Ectodermal cell (in vitro differentiated cells): ENCODE measurements around the gene ALDH1A3.

ENCODE experiments used
- H3K27ac ChIP-seq: 2 replicates; pipeline ENCODE4 v1.7.0; 2013; ENCODE audit warnings: mild to moderate bottlenecking, low read depth, low read length; ENCODE audit not compliant: insufficient read depth, poor library complexity, severe bottlenecking
- H3K27me3 ChIP-seq: 2 replicates; pipeline ENCODE4 v1.7.0; 2013; ENCODE audit warnings: mild to moderate bottlenecking, low read length; ENCODE audit not compliant: insufficient read depth, control insufficient read depth, poor library complexity, severe bottlenecking
- H3K36me3 ChIP-seq: one replicate; pipeline ENCODE4 v1.7.0; 2013; ENCODE audit warnings: low read length; ENCODE audit not compliant: control insufficient read depth, insufficient read depth
- H3K4me1 ChIP-seq: one replicate; pipeline ENCODE4 v1.7.0; 2013; ENCODE audit warnings: low read length; ENCODE audit not compliant: control insufficient read depth, insufficient read depth
- H3K4me3 ChIP-seq: 2 replicates; pipeline ENCODE4 v1.7.0; 2013; ENCODE audit warnings: low read depth, low read length, control low read depth; ENCODE audit not compliant: insufficient read depth
- H3K9me3 ChIP-seq: 2 replicates; pipeline ENCODE4 v1.7.0; 2013; ENCODE audit warnings: mild to moderate bottlenecking, low read length, moderate library complexity; ENCODE audit not compliant: control insufficient read depth
- WGBS, 2 experiments: methylation state at CpG; one replicate each; pipeline ENCODE4 v1.1.7; 2013; ENCODE audit warnings: missing lambda C conversion rate in 2 of 2; 5-methylcytosine and 5-hydroxymethylcytosine counted together

ALDH1A3 gene

GRCh38 chr15:100873029-100873677, 6.5 kb upstream of the ALDH1A3 start:
- Histone ChIP-seq H3K36me3 (no peaks in the 10 kb centered on the region), H3K4me3 (no peak overlapping the region), H3K4me1 (no peaks in the 10 kb centered on the region), H3K27ac (no peak overlapping the region), H3K9me3 (no peaks in the 10 kb centered on the region), H3K27me3 (peaks cover 30% of the 10 kb centered on the region)
- 52 to 59% methylated on average over 2 of the region's 2 CpGs for WGBS, 2 experiments

- no peaks in the 10 kb centered on the region for H3K36me3 ChIP-seq
- H3K4me3 ChIP-seq = no peak overlapping the region
- H3K27ac ChIP-seq = no peak overlapping the region
- H3K27me3 ChIP-seq = peaks cover 54% of the 10 kb centered on the region
- 90% methylated on average over 2 of the region's 2 CpGs for WGBS, 2 experiments
- H3K4me1 ChIP-seq = no peaks in the 10 kb centered on the region
- no peaks in the 10 kb centered on the region for H3K9me3 ChIP-seq
Measured at GRCh38 chr15:100875495-100875894, 4.1 kb upstream of the ALDH1A3 start.

GRCh38 chr15:100875976-100876375, 3.7 kb upstream of the ALDH1A3 start:
- Histone ChIP-seq H3K36me3 (no peaks in the 10 kb centered on the region), H3K4me1 (no peaks in the 10 kb centered on the region), H3K4me3 (no peak overlapping the region), H3K27ac (no peak overlapping the region), H3K9me3 (no peaks in the 10 kb centered on the region), H3K27me3 (peaks cover 59% of the 10 kb centered on the region)
- 92 to 94% methylated on average over 7 of the region's 7 CpGs for WGBS, 2 experiments

GRCh38 chr15:100877551-100877950, 2.1 kb upstream of the ALDH1A3 start:
- Histone ChIP-seq H3K4me1 (no peaks in the 10 kb centered on the region), H3K4me3 (no peak overlapping the region), H3K27me3 (peaks cover 74% of the 10 kb centered on the region), H3K27ac (no peak overlapping the region), H3K36me3 (no peaks in the 10 kb centered on the region), H3K9me3 (no peaks in the 10 kb centered on the region)
- WGBS, 2 experiments = 81 to 84% methylated on average over 10 of the region's 10 CpGs

- WGBS, 2 experiments = 76 to 79% methylated on average over 11 of the region's 11 CpGs
- Histone ChIP-seq H3K36me3 (no peaks in the 10 kb centered on the region), H3K4me3 (no peak overlapping the region), H3K9me3 (no peaks in the 10 kb centered on the region), H3K4me1 (no peaks in the 10 kb centered on the region), H3K27me3 (peaks cover 80% of the 10 kb centered on the region), H3K27ac (no peak overlapping the region)
Measured at GRCh38 chr15:100878130-100878529, 1.5 kb upstream of the ALDH1A3 start.

GRCh38 chr15:100878648-100879047, 983 bp upstream of the ALDH1A3 start:
- no peaks in the 10 kb centered on the region for H3K4me1 ChIP-seq
- no peak overlapping the region for H3K27ac ChIP-seq
- peak overlapping the region; percentile 24 for H3K4me3 ChIP-seq
- WGBS, 2 experiments = 5 to 6% methylated on average over 9 to 12 of the region's 12 CpGs
- peaks cover 85% of the 10 kb centered on the region for H3K27me3 ChIP-seq
- H3K9me3 ChIP-seq = no peaks in the 10 kb centered on the region
- H3K36me3 ChIP-seq = no peaks in the 10 kb centered on the region

DNA sequence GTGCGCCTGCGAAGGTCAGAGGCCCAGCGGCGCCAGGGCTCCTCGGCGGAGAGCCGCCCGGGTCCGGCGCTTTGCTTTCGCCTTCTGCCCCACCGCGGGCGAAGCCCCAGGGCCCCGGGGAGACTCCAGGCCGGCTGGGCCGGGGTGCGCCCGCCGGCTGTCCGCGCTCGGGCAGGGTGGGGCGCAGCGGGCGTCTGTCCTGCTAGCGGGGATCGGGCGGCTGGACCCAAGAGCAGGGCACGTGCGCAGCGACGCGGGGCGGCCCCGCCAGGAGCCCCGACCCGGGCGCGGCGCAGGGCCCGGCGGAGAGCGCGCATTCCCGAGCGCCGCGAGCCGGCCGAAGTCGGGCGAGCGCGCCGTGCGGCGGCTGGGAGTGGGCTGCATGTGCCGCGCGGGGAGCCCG, 569 bp upstream of the ALDH1A3 start:
- Histone ChIP-seq H3K27ac (no peak overlapping the region), H3K27me3 (peaks cover 86% of the 10 kb centered on the region), H3K36me3 (no peaks in the 10 kb centered on the region), H3K4me3 (peak overlapping the region; percentile 24), H3K4me1 (no peaks in the 10 kb centered on the region), H3K9me3 (no peaks in the 10 kb centered on the region)
- 1% methylated on average over 62 of the region's 62 CpGs for WGBS, 2 experiments

DNA sequence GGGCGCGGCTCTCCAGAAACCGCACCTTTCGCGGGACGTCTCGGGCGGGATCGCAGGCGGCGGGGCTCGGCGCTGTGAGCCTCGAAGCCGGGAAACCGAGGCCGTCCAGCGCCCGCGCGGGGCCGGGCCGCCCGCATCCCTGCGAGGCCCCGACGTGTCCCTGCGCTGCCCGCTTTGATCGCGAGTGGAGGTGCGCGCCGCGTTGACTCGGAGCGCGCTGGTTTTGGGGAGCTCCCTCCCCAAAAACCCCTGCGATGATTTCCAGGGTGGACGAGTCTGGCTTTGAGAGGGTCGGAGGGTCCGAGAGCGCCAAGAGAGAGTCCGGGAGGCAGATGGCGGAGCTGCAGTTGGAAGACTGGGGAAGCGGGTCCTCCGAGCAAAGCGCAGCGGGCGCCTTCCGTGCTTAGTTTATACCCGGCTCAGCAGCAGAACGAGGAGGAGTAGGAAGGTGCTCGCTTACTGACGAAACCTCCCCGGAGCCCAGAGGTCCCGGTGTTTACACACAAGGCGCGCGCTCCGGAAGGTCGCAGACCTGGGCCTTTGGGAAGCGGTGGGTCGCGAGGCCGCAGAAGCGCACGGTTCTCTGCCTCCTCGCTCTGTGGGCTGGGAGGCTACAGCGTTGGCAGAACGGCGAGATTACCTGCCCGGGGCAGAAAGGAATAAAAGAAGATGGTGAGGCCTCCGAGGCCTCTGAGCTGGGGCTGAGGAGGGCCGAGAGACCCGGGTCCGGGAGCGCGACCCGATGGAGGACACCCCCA, 687 bp downstream of the ALDH1A3 start:
- no peaks in the 10 kb centered on the region for H3K36me3 ChIP-seq
- H3K4me1 ChIP-seq = no peaks in the 10 kb centered on the region
- 2% methylated on average over 80 of the region's 80 CpGs for WGBS, 2 experiments
- H3K4me3 ChIP-seq = peak overlapping the region; percentile 30
- H3K27me3 ChIP-seq = peaks cover 94% of the 10 kb centered on the region
- no peaks in the 10 kb centered on the region for H3K9me3 ChIP-seq
- no peak overlapping the region for H3K27ac ChIP-seq

- Histone ChIP-seq H3K4me1 (no peaks in the 10 kb centered on the region), H3K36me3 (no peaks in the 10 kb centered on the region), H3K27ac (no peak overlapping the region), H3K9me3 (no peaks in the 10 kb centered on the region), H3K27me3 (peaks cover 93% of the 10 kb centered on the region), H3K4me3 (no peak overlapping the region)
- 37 to 38% methylated on average over 10 of the region's 10 CpGs for WGBS, 2 experiments
Measured at GRCh38 chr15:100880897-100881242, 1.2 kb downstream of the ALDH1A3 start.

DNA sequence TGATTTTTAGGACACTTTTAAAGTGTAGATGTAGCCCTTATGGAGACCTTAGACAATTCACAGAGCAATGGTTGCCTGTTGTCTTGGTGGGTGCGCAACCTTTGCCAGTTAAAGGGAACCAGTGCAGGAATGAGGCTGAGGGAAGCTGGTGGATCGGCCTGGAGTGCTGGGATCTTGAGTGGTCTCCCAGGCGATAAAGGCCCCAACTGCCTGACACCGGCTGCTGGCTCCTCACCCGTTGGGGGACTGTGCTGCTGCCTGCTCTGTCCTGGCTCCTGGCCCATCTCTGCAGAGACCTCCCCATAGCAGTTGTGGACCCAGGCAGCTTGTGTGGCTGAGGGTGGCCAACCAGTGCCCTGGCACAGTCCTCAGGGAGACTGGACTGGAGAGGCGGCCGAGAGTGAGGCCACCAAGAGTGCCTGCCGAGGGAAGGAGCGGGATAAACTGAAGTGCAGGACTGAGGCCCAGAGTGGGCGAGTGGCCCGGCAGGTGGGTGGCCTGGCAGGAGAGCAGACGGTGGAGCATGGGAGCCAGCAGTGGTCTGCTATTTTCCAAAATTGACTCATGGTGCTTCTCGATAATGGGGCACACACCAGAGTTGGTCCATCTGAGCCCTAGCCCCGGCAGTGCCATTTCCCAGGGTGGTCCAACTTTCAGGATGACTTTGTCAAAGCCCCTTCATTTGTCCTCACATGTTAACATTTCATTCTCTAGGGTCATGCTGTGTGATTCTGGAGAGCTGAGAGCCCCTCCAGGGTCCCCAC, 2.1 kb downstream of the ALDH1A3 start:
- Histone ChIP-seq H3K4me1 (no peaks in the 10 kb centered on the region), H3K27me3 (peaks cover 84% of the 10 kb centered on the region), H3K9me3 (no peaks in the 10 kb centered on the region), H3K36me3 (no peaks in the 10 kb centered on the region), H3K4me3 (no peak overlapping the region), H3K27ac (no peak overlapping the region)
- 90 to 92% methylated on average over 14 of the region's 14 CpGs for WGBS, 2 experiments
